ENCODE results near the gene CHD6. TPM values are rescaled to one million over a fixed set of nuclear protein-coding genes. Genes with fewer than 3 reads are reported as not detected.

Gene CHD6
- total RNA-seq, 4 donors from 2014 or later = 21.5 to 97.6 (median 53.7) TPM

DNA sequence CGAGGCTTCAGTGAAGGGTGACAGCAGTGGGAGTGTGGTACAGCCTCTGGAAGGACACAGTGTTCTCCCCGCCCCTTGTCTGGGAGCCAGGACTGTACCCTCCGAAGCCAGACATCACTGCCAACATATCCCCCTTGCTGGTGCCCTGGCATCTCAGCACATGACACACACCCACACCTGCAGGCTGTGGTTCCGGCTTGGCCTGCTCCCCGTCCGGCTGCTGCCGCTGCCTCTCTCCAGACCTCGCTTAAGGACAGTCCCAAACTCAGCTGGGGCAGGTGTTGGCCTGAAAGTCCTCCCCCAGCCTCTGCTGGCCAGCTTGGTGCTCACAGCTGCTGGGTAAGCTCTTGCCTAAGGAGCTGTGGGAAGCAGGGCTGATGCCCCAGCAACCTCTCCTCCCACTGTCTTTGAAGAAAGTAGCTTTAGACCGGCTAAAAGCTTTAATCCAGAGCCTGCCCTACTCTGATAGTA is 258.6 kb downstream of the CHD6 start:
- H3K4me3 ChIP-seq = no peak overlapping the region
- no peak overlapping the region for H3K27ac ChIP-seq
- intact Hi-C loops (cut with DNase I; ENCODE audit: low total_unique reads) = no loop called here
- TF ChIP-seq POLR2A (IDR thresholded peaks at IDR 0.05) = no peak
- TF ChIP-seq, protein P1, sequence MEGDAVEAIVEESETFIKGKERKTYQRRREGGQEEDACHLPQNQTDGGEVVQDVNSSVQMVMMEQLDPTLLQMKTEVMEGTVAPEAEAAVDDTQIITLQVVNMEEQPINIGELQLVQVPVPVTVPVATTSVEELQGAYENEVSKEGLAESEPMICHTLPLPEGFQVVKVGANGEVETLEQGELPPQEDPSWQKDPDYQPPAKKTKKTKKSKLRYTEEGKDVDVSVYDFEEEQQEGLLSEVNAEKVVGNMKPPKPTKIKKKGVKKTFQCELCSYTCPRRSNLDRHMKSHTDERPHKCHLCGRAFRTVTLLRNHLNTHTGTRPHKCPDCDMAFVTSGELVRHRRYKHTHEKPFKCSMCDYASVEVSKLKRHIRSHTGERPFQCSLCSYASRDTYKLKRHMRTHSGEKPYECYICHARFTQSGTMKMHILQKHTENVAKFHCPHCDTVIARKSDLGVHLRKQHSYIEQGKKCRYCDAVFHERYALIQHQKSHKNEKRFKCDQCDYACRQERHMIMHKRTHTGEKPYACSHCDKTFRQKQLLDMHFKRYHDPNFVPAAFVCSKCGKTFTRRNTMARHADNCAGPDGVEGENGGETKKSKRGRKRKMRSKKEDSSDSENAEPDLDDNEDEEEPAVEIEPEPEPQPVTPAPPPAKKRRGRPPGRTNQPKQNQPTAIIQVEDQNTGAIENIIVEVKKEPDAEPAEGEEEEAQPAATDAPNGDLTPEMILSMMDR (IDR thresholded peaks at IDR 0.05) = no peak
- no peaks in the 10 kb centered on the region for H3K36me3 ChIP-seq
- H3K4me1 ChIP-seq = no peaks in the 10 kb centered on the region
- no peak for DNase-seq
- no peaks in the 10 kb centered on the region for H3K27me3 ChIP-seq
- no peaks in the 10 kb centered on the region for H3K9me3 ChIP-seq

DNA sequence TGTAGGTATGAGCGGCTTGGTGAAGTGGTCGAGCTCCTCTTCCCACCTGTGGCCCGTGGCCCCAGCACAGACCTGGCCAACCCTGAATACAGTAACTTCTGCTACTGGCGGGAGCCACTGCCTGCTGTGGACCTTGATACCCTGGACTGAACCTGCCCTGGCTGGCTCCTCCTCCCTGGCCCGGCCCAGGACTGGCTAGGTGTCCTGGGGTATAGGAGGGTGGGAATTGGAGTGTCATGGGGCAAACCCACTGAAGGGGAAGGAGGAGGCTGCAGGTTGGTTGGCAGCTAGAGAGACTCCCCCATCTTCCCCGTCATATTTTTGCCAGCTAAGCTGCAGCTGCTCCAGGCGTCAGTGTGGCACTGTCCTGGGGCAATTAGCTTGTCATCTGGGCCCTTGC is 259.5 kb downstream of the CHD6 start:
- H3K4me3 ChIP-seq = no peak overlapping the region
- H3K27me3 ChIP-seq = no peaks in the 10 kb centered on the region
- no peaks in the 10 kb centered on the region for H3K36me3 ChIP-seq
- intact Hi-C loops (cut with DNase I; ENCODE audit: low total_unique reads) = no loop called here
- H3K4me1 ChIP-seq = no peaks in the 10 kb centered on the region
- H3K9me3 ChIP-seq = no peaks in the 10 kb centered on the region
- TF ChIP-seq POLR2A (IDR thresholded peaks at IDR 0.05) = no peak
- TF ChIP-seq, protein P1 (IDR thresholded peaks at IDR 0.05) = no peak
- no peak for DNase-seq
- no peak overlapping the region for H3K27ac ChIP-seq

DNA sequence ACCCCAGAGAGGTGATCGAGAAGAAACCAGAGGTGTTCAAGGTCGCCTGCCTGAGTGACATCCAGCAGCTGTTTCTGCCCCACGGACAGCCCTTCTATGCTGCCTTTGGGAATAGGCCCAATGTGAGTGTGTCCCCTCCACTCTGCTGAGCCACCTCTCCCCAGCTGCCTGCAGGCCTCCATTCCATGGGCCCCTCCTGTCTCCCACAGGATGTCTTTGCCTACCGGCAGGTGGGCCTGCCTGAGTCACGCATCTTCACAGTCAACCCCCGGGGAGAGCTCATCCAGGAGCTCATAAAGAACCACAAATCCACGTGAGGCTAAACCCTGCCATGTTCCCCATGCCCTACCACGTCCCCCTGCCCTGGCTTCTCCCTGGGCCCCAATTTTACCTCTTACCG is 259.9 kb downstream of the CHD6 start:
- Histone ChIP-seq H3K27ac (no peak overlapping the region), H3K27me3 (no peaks in the 10 kb centered on the region), H3K4me1 (no peaks in the 10 kb centered on the region), H3K36me3 (no peaks in the 10 kb centered on the region), H3K4me3 (no peak overlapping the region), H3K9me3 (no peaks in the 10 kb centered on the region)
- DNase-seq = no peak
- TF ChIP-seq POLR2A (IDR thresholded peaks at IDR 0.05) = no peak
- TF ChIP-seq, protein P1 (IDR thresholded peaks at IDR 0.05) = no peak
- intact Hi-C loops (cut with DNase I; ENCODE audit: low total_unique reads) = no loop called here

DNA sequence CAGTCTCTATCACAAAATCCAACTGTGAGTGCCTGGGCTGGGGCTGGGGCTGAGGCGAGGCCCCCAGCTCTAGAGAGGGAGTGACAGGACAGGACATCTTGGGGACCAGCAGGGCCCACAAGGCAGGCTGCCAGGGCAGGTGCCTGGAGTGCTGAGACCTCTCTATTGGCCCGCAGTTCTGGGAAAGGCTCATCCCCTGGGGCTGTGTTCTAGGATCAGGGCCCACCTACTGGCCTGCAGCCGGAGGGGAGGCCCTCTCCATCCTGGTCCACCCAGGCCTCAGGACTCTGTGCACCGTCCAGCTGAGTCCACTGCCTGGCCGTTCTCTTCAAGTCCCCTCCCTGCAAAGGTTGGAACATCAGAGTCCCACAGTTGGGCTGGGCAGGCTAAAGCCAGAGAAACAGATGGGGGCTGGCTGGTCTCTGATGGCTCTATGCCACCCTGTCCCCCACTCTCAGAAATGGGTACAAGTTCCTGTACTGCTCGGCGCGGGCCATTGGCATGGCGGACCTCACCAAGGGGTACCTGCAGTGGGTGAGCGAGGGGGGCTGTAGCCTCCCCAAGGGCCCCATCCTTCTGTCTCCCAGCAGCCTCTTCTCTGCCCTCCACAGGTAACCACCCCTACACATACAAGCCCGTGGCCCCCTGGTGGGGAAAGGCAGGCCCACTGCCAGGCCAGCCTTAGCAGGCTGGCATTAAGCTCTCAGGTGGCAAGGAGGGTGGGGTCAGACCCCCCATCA is 260.6 kb downstream of the CHD6 start:
- no peak for TF ChIP-seq POLR2A (IDR thresholded peaks at IDR 0.05)
- TF ChIP-seq, protein P1 (IDR thresholded peaks at IDR 0.05) = no peak
- intact Hi-C loops (cut with DNase I; ENCODE audit: low total_unique reads) = no loop called here
- H3K36me3 ChIP-seq = no peaks in the 10 kb centered on the region
- no peak overlapping the region for H3K27ac ChIP-seq
- DNase-seq = no peak
- no peak overlapping the region for H3K4me3 ChIP-seq
- no peaks in the 10 kb centered on the region for H3K4me1 ChIP-seq
- H3K9me3 ChIP-seq = no peaks in the 10 kb centered on the region
- H3K27me3 ChIP-seq = no peaks in the 10 kb centered on the region

DNA sequence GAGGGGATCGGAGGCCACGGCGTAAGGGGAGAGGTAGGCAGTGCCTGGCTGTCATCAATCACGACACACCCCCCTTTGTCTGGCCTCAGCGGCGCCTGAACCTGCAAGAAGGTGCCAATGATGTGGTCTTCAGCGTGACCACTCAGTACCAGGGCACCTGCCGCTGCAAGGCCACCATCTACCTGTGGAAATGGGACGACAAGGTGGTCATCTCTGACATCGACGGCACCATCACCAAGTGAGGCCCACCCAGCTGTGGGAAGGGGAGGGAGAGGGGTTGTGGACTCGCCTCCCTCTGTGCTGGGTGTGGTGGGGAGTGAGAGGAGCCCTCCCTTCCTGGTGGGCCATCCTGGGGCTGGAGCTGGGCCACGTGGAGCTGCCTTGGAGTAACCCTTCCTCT is 261.2 kb downstream of the CHD6 start:
- DNase-seq = no peak
- Histone ChIP-seq H3K9me3 (no peaks in the 10 kb centered on the region), H3K27ac (no peak overlapping the region), H3K36me3 (no peaks in the 10 kb centered on the region), H3K4me1 (no peaks in the 10 kb centered on the region), H3K27me3 (no peaks in the 10 kb centered on the region), H3K4me3 (no peak overlapping the region)
- no peak for TF ChIP-seq POLR2A (IDR thresholded peaks at IDR 0.05)
- TF ChIP-seq, protein P1 (IDR thresholded peaks at IDR 0.05) = no peak
- intact Hi-C loops (cut with DNase I; ENCODE audit: low total_unique reads) = no loop called here

All from uterus (tissue), 4 donors.